Fibroblast of skin of back (primary cell): Measurements from ENCODE around the gene OCIAD1.
"Not testable (repeated sequence)": the region's sequence is repeated elsewhere in the genome, so short reads cannot be mapped to it uniquely, and the experiment has no call there.

Experiments
- DNase-seq: peaks from one replicate; pipeline ENCODE4 v3.0.0-alpha.2; 2013

Gene OCIAD1

DNA sequence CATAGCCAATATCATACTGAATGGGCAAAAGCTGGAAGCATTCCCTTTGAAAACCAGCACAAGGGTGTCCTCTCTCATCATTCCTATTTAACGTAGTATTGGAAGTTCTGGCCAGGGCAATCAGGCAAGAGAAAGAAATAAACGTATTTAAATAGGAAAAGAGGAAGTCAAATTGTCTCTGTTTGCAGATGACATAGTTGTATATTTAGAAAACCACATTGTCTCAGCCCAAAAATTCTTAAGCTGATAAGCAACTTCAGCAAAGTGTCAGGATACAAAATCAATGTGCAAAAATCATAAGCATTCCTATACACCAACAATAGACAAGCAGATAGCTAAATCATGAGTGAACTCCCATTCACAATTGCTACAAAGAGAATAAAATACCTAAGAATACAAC lies 9.5 kb upstream of the OCIAD1 start:
- not testable (repeated sequence) for DNase-seq

DNA sequence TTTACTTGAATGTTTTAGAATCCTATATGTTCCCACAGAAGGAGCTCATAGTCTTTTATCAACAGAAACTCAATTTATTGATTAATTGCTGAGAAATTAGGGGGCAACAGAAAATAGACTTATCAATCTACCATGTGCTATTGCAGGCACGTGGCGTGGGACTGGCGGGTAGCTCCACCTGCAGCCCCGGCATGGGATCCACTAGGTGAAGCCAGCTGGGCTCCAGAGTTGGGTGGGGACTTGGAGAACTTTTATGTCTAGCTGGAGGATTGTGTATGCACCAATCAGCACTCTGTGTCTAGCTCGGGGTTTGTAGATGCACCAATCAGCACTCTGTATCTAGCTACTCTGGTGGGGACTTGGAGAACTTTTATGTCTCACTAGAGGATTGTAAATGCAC lies 3.3 kb upstream of the OCIAD1 start:
- DNase-seq = no peak

DNA sequence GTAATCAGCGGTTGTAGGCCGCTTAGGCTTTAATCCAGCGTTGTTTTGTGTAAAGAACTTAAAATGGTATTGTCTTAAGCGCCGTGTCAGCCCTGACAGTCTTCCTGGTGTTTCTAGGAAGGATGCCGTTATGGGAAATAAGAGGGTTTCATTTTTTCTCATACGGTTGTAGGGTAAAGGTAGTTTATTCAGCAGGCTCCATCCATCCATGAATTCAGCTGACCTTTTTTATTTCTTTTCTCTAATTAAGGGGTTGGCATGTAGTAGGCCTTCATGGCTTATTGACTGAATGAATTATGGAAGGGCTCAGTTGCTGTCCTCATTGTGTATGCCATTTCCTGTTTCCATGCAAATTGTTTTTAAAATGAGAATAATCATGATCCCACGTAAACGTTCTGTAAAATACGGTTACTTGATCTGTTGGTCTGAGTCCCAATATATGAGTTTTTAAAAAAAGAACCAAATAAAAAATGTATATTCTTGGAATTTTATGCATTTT lies 693 bp downstream of the OCIAD1 start:
- DNase-seq = peak; percentile 11

DNA sequence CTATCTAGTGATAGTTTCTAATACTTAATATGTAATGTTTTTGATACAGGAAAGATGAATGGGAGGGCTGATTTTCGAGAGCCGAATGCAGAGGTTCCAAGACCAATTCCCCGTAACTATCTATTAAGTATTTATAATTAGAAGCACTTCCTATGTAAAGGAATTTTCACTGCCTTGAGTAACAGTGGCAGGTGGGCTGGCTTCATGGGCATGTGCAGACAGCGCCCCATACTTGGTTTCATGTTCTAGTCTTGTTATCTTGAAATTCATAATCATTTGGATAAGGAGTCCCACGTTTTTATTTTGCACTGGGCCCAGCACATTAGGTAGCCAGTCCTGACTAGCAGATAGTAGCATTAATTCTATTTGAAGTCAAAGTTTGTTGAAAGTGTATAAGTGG lies 1.7 kb downstream of the OCIAD1 start:
- DNase-seq = no peak

DNA sequence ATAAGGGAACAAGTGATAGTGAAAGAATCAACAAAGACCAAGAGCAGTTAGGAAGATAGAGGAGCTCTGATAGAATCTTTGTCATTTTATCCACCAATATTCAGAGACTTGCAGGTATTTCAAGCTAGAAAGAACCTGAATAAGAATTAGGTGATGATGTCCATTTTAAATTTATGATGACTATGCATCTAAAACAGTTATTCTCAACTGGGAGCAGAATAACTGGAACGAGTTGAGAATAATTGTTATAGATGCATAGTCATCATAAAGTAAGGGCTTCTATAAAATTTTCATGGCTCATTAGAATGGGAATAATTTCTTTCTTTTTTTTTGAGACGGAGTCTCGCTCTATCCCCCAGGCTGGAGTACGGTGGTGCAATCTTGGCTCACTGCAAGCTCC lies 5.8 kb downstream of the OCIAD1 start:
- no peak for DNase-seq

DNA sequence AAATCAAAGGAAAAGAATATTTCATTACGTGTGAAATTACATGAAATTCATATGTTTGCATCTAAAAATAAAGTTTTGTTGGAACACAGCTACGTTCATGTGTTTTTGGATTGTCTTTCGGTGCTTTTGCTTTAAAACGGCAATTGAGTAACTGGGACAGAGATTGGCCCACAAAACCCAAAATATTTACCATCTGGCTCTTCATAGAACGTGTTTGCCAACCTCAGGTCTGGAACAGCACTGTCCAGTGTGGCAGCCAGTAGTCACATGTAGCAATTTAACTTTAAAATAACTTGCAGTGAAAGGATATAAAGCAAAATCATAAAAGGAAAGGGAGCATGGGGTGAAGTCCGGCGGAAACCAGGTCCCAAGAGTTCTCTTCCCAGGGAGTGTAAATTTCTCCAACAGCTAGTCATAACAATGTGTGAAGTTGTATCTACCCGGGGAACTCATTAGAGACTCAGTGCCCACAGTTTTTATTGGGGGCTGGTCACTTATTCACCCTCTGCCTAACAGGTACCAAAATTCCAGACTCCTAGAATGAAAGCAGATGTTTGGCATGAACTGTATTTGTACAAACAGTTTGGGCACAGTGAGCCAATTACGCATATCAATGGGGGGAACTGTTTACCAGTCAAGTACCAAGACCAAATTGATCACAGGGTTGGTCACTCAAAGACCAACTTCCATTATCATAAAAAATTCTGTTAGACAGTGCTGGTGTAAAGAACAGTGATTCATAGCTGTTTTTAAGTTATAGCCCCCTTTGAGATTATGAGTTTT lies 10.3 kb downstream of the OCIAD1 start:
- DNase-seq = no peak

DNA sequence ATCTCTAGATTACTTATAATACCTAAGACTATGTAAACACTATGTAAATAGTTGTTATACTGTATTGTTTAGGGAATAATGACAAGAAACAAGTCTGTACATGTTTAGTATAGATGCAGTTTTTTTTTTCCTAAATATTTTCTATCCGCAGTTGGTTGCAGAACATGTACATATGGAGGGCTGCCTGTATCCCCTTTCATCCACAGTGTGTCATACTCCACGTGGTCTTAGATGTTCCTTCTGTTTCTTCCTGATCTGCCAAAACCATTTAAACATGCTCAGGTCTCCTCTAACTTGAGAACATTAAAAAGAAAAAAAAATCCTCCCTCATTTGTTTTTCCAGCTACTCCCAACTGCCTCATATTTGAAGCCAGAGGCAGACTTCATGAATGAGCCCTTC lies 14.0 kb downstream of the OCIAD1 start:
- DNase-seq = no peak

DNA sequence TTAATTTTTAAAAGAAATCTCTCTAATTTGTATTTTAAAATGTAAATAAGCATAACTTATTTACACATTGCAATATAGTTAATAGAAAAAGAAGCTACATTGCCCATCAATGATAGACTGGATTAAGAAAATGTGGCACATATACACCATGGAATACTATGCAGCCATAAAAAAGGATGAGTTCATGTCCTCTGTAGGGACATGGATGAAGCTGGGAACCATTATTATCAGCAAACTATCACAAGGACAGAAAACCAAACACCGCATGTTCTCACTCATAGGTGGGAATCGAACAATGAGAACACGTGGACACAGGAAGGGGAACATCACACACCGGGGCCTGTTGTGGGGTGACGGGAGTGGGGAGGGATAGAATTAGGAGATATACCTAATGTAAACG lies 17.9 kb downstream of the OCIAD1 start:
- DNase-seq = not testable (repeated sequence)

DNA sequence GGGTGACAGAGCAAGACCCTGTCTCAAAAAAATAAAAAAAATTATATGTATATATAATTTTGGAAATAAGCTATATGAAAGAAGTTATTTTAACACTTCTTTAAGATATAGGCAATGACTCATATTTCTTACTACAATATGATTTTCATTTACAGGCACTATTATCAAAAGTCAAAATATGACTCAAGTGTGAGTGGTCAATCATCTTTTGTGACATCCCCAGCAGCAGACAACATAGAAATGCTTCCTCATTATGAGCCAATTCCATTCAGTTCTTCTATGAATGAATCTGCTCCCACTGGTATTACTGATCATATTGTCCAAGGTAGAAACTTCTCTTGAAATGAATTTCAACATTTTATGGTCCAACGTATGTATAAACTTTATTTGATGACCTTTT lies 20.8 kb downstream of the OCIAD1 start:
- DNase-seq = peak; percentile 8

DNA sequence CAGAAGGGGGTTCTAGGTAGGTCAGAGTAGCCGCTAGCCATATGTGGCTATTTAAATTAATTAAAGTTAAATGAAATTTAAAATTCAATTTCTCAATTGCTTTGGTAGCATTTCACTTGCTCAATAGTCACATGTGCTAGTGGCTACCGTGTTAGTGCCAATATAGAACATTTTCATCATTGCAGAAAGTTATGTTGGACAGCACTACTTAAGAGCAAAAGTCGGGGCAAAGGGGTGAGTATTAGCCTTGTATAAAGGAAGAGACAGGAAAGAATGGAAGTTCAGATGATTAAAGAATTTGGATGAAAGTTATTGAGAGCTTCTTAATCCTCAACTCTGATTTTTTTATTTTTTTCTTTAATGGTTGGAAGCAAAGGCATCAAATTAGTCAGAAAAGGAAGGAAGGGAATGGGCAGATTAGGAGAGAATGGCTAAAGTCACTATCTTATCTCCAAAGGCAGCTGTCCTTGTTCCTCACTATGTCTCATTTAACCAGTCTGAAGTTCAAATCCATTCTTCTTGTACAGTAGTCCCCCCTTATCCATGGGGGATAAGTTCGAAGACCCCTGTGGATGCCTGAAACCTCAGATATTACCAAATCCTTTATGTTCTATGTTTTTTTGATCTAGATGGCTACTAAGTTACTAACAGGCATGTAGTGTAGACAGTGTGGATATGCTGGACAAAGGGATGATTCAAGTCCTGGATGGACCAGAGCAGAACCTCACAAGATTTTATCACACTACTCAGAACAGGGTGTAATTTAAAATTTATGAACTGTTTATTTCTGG lies 22.9 kb downstream of the OCIAD1 start:
- no peak for DNase-seq

DNA sequence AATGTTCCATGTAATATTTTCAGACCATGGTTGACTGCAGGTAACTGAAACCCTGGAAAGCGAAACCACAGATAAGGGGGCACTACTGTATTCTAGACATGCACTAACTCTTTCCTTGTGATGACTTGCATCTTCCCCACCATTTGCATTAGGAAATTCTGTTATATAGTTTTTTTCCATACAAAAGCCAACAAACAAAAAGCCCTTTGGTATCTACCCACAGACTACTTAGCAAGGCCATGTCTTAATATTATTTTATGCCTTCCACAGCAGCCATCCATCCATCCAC lies 23.5 kb downstream of the OCIAD1 start:
- DNase-seq = no peak

DNA sequence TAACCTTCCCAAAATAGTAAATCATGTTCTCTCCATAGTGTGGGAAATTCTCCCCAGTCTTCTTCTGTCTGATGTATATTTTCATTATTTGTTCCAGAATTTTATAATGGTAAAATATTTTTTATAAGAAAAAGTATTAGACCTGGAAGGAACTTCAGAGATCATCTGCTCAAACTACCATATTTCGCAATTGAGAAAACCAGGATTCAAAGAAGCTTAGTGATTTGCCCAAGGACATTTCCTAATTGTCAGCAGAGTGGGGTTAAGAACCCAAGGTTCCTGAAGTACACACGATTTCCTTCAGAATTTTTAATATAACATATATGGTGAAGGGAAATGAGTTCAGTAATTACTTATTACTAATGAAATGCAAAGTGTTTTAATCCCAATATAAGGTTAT lies 24.1 kb downstream of the OCIAD1 start:
- DNase-seq = no peak

DNA sequence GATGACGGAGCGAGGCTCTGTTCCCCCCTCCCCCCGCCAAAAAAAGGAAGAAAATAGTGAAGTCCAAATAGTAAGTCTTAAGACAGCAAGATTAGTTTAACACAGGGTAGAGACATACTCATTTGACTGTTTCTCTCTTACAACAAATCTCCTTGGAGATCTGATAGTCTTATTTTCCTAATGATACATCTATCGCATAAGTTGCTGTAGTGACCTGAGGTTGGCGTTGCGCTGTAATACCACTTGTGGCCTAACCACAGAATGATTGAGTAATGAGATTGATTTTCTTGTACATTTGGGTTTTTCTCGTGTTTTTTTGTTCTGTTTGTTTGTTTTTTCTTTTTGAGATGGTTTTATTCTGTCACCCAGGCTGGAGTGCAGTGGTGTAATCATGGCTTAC lies 27.2 kb downstream of the OCIAD1 start:
- no peak for DNase-seq

DNA sequence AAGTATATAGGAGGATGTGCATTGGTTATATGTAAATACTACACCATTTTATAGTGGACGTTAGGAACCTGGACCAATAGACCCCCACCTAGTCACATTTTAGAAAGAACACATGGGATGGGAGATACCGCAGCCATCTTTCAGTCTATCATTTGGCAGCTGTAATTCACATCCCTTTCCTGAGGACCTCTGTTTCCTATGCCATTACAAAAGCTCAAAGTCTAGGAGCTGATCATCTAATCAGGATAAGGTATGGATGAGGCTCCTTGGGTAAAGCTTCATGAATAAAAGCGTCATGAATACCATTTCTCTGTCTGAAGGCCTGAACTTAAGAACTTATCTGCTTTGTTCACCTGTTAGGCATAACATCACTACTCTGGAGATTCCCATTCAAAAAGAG lies 31.1 kb downstream of the OCIAD1 start:
- no peak for DNase-seq

DNA sequence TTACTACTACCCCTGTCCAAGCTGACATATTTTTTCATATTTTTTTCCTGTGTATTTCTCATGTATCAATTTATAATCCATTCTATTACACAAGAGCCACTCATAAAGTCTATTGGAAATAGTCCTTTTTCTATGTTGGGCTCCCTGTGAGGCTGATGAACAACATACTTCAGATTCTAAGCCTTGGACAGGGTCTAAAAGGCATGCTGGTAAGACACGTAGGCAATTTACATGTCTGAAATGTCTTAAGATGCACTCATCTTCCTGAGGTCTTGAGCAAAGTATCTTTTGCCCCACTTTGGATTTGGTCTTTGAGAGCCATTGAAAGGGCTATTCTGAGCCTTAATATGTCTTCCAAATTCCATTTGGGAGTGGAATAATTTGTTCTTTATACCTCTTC lies 31.8 kb downstream of the OCIAD1 start:
- peak; percentile 23 for DNase-seq

DNA sequence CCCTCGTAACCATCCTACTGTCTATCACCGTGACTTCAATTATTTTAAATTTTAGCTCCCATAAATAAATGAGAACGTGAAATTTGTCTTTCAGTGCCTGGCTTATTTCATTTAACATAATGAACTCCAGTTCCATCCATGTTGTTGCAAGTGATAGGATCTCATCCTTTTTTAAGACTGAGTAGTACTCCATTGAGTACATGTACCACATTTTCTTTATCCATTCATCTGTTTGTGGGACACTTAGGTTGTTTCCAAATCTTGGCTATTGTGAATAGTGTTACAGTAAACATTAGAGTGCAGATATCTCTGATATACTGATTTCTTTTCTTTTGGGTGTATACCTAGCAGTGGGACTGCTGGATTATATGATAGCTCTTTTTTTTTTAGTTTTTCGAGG lies 32.8 kb downstream of the OCIAD1 start:
- DNase-seq = no peak

DNA sequence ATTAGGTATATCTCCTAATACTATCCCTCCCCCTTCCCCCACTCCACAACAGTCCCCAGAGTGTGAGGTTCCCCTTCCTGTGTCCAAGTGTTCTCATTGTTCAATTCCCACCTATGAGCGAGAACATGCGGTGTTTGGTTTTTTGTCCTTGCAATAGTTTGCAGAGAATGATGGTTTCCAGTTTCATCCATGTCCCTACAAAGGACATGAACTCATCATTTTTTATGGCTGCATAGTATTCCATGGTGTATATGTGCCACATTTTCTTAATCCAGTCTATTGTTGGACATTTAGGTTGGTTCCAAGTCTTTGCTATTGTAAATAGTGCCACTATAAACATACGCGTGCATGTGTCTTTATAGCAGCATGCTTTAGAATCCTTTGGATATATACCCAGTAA lies 33.8 kb downstream of the OCIAD1 start:
- DNase-seq = not testable (repeated sequence)

DNA sequence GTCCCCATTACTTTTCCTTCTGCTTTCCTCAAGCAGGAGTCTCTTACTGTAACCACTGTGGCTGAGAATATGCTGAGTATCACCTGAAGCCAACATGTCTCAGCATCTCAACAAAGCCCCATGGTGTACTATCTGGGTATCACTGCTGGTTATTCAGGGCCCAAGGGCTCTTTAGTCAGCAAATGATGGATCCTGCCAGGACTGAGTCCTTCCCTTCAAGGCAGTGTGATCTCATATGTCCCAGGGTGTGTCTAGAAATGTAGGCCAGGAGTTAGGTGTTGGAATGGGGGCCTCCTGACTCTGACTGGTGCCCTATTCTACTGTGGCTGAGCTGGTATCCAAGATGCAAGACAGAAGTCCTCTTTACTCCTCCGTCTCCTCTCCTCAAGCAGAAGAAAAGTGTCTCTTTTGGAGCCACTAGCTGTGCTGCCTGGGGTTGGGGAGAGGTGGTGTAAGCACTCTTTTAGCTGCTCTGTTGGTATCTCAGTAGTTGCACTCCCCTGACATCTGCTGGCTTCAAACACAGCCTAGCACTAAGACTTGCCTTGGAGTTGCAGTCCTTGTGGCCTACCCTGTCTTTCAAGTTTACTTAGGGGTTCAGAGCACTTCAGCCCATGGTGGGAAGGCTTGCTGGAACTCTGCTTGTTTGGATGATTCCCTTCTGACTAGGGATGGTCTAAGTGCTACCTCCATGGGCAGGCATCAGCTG lies 47.1 kb downstream of the OCIAD1 start:
- no peak for DNase-seq

DNA sequence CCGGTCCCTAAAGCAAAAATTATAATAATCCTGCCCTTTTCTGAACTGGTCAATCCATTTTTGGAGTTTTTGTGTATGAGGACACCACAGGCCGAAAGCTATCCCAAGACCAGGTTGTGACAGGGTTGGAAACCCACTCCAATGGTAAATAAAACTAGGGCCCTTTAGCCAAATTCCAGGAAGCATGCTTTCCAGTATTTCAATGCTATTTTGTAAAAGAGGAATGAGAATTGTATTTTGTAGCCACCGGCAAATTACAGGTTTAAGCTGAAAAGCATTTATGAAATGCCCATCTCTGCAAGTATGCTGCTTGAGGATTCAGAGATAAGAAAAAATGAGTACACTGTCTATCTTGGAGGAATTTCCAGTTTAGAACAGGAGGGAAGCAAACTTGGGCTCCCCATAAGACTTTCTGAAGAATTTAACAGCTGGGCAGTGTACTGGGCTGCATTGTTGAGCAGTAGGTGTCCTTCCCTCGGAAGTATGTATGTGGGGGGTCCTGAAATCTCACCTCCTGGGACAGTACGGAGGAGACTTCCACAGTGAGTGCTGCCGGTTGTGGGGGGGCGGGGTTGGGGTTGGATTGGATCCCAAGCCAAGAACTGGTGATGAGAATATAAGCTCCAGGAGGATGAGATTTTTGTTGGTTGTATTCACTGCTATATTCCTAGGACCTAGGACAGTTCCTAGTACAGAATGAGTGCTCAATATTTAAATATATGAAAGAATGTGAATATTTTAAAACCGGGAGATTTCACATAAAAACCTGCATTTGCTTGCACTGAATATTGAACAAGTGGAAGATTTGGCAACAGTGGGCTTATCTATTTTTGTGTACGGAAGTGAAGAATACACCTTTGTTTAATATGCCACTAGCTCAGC lies 48.9 kb downstream of the OCIAD1 start:
- no peak for DNase-seq

DNA sequence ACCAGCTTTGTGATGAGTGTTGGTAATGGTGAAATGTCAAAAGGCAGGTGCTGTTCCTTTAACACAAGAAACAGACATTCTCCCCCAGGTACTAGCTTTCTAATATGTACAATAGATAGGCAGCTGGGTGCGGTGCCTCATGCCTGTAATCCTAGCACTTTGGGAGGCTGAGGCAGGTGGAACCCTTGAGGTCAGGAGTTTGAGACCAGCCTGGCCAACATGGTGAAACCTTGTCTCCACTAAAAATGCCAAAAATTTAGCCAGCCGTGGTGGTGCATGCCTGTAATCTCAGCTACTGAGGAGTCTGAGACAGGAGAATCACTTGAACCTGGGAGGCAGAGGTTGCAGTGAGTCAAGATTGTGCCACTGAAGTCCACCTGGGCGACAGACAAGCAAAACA lies 50.8 kb downstream of the OCIAD1 start:
- DNase-seq = not testable (repeated sequence)

DNA sequence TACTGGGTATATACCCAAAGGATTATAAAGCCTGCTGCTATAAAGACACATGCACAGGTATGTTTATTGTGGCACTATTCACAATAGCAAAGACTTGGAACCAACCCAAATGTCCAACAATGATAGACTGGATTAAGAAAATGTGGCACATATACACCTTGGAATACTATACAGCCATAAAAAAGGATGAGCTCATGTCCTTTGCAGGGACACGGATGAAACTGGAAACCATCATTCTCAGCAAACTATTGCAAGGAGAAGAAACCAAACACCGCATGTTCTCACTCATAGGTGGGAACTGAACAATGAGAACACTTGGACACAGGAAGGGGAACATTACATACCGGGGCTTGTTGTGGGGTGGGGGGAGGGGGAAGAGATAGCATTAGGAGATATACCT lies 58.9 kb downstream of the OCIAD1 start:
- not testable (repeated sequence) for DNase-seq

DNA sequence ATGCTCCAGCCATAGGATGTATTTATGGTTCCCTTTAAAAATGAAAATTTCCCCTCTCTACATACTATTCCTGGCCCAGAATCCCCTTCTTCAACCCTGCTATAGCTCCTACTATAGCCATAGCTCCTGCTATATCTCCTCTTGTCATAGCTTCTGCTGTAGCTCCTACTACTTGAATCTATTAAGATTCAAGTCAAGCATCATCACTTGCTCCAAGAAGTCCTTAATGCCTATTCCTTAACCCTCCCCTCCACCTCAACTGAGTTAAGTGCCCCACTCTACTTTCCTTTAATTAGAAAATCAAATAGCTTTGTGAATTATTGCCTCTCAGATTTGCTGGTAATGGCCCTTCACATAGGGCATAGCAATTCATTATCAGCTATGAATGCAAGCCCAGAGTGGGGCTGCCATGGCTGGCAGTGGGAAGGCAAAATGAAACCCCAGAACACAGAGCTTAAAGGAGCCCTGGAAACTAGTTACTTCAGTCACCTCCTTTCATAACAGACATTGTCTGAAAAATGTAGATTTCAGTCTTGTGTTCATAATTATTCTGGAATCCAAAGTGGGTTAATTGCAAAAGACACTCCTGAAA lies 60.2 kb downstream of the OCIAD1 start:
- DNase-seq = no peak
